ENCODE results near the gene ZMYND8.
A peak's percentile ranks its signal among the peaks of the same experiment; 100 is the strongest.
"Not testable (repeated sequence)": the region's sequence is repeated elsewhere in the genome, so short reads cannot be mapped to it uniquely, and the experiment has no call there.

Gene ZMYND8

DNA sequence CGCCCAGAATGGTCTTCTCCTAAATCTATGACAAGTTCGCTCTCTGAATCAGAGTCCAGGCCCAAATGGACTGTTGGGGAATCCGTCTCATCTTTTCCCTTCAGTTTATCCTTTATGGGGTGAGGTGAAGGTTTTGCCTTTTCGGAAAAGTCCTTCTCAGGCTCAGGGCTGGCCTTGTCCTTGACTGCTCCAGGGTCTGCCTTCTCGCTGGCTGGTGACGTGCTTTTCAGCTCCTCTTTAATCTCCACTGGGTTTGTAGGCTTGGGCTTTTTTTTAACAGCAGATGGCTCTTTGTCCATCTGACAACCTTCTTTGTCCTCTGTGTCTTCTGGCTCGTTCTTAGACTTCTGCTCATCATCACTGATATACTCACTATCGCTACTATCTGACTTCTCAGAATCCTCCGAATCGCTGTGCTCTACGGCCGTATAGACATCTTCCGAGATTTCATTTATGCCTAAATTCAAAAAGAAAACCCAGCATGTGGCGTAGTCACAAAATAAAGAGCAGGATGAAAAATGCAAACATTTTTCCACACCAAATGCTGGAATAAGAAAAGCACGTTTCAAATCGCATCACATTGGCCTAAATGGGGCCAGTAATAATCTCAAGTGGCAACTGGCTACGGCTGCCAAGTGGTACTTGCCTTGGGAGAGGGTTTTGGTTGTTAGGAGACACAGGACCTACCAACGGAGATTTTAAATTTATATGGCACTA lies 110.3 kb downstream of the ZMYND8 start:
- Mint-ChIP-seq H3K9me3 (no peaks in the 10 kb centered on the region), H3K4me1 (ENCODE audit: low read depth) (peaks cover 1% of the 10 kb centered on the region), H3K4me3 (no peak overlapping the region), H3K27me3 (ENCODE audit: low read depth) (no peaks in the 10 kb centered on the region), H3K36me3 (ENCODE audit: low read depth) (peaks cover 30% of the 10 kb centered on the region), H3K27ac (no peak overlapping the region)

DNA sequence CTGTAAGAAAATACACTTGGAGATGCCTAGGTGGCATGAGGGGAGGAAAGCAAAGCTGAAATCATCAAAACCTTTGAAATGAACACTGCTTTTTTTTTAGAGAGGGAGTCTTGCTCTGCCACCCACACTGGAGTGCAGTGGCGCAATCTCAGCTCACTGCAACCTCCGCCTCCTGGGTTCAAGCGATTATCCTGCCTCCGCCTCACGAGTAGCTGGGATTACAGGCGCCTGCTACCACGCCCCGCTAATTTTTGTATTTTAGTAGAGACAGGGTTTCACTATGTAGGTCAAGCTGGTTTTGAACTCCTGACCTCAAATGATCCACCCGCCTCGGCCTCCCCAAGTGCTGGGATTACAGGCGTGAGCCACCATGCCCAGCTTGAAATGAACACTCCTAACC lies 111.3 kb downstream of the ZMYND8 start:
- H3K36me3 Mint-ChIP-seq (ENCODE audit: low read depth): peaks cover 24% of the 10 kb centered on the region

DNA sequence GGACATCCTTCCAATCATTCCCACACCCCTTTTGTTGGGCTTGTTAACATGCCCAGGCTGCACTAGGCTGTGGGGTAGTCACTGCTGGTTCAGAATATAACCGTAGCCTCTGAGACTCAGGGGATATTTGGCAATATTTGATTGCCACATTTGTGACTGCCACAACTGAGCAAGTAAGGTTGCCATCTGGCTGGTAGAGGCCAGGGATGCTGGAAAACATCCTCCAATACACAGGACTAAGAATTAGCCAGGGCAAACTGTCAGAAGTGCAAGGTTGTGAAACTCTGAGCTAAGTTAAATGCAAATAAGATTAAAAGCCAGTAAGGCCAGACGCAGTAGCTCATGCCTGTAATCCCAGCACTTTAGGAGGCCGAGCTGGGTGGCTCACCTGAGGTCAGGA lies 112.0 kb downstream of the ZMYND8 start:
- Mint-ChIP-seq H3K36me3 (ENCODE audit: low read depth) (peaks cover 27% of the 10 kb centered on the region), H3K4me1 (ENCODE audit: low read depth) (no peaks in the 10 kb centered on the region), H3K27ac (no peak overlapping the region), H3K9me3 (no peaks in the 10 kb centered on the region), H3K4me3 (no peak overlapping the region), H3K27me3 (ENCODE audit: low read depth) (no peaks in the 10 kb centered on the region)

More for the DNA sequence above, 111.3 kb downstream of the ZMYND8 start:
- H3K4me1 Mint-ChIP-seq (ENCODE audit: low read depth); H3K4me3 Mint-ChIP-seq; H3K27me3 Mint-ChIP-seq (ENCODE audit: low read depth); H3K27ac Mint-ChIP-seq; H3K9me3 Mint-ChIP-seq: not testable (repeated sequence)

DNA sequence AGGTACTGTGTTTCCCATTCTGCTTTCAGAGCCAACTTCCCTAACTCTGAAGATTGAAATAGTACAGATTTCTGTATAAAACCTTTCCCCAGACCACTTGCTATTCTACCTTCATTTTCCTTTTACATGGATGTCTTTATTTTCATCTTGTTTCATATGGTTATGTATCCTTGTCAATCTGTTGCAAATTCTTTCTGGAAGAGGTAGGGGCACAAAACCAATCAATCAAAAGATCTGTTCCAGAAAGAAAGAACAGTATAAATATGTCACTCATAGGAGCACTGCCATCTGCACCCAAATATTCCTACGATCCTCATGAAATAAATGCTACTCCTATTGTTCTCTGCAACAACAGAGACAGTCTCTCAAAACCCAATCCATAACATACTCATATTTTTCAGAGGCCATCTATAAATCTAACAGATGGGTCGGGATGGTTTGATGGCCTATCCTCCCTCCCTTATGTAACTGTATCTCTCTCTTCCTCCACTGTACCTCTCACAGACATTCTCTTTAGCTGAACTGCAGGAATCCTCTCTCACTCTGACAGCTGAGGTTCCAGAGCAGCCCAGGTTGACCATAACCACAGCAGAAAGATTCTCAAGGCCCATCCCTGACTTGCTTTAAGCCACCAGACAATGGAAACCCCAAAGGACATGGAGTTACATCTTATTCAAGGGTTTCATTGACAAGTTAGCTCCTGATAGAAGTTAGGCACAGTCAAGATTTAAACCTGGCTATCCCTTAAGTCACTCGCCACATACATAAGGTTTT lies 112.8 kb downstream of the ZMYND8 start:
- H3K27me3 Mint-ChIP-seq (ENCODE audit: low read depth): no peaks in the 10 kb centered on the region
- peaks cover 24% of the 10 kb centered on the region for H3K36me3 Mint-ChIP-seq (ENCODE audit: low read depth)
- H3K27ac Mint-ChIP-seq: no peak overlapping the region
- no peaks in the 10 kb centered on the region for H3K9me3 Mint-ChIP-seq
- H3K4me1 Mint-ChIP-seq (ENCODE audit: low read depth): no peaks in the 10 kb centered on the region
- no peak overlapping the region for H3K4me3 Mint-ChIP-seq

DNA sequence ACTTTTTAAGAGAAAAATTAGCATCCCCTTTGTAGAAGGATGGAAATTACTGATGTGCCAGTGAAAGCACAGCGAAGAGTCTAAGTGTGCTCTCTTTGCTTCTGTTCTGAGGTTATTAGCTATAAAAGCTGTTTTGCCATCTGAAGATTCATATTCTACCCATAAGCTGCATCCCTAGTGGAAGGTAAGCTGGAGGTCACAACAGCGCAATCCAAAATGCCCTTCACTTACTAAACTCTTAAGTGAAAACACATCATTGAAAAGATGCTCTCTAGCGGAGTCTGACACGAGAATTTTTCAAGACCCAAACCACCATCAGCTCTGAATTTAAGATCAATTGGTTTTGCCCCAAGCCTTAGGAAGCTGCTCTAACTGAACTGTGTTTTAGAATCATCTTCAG lies 113.5 kb downstream of the ZMYND8 start:
- no peak overlapping the region for H3K27ac Mint-ChIP-seq
- no peaks in the 10 kb centered on the region for H3K4me1 Mint-ChIP-seq (ENCODE audit: low read depth)
- no peaks in the 10 kb centered on the region for H3K27me3 Mint-ChIP-seq (ENCODE audit: low read depth)
- no peaks in the 10 kb centered on the region for H3K9me3 Mint-ChIP-seq
- peaks cover 24% of the 10 kb centered on the region for H3K36me3 Mint-ChIP-seq (ENCODE audit: low read depth)
- no peak overlapping the region for H3K4me3 Mint-ChIP-seq

DNA sequence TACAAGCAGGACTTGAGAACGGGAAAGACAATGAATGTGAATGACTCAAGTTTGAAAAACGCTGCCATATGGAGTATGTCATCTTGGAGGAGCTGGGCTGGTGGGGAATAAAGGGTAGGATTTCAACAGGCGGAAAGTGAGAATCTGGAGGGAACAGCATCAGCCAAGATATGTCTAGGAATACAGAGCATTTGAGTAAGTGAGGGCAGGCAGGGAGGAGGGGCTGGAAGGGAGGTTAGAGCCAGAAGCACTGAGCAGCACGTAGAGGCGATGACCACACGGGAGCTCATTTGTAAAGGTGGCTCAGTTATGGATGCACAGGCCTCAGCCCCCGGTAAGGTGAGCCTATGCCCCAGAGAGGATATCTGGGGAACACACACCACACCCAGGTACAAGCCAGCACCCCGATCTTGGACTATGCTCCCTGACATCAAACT lies 115.1 kb downstream of the ZMYND8 start:
- Mint-ChIP-seq H3K4me3 (no peak overlapping the region), H3K9me3 (no peaks in the 10 kb centered on the region), H3K4me1 (ENCODE audit: low read depth) (no peaks in the 10 kb centered on the region), H3K27me3 (ENCODE audit: low read depth) (no peaks in the 10 kb centered on the region), H3K27ac (no peak overlapping the region), H3K36me3 (ENCODE audit: low read depth) (peaks cover 27% of the 10 kb centered on the region)

DNA sequence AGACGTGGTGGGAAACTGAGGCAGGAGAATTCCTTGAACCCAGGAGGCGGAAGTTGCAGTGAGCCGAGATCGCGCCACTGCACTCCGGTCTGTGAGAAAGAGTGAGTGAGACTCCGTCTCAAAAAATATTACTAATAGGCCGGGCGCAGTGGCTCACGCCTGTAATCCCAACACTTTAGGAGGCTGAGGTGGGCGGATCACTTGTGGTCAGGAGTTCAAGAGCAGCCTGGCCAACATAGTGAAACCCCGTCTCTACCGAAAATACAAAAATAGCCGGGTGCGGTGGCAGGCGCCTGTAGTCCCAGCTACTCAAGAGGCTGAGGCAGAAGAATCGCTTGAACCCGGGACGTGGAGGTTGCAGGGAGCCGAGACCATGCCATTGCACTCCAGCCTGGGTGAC lies 116.4 kb downstream of the ZMYND8 start:
- peaks cover 31% of the 10 kb centered on the region for H3K36me3 Mint-ChIP-seq (ENCODE audit: low read depth)
- H3K4me1 Mint-ChIP-seq (ENCODE audit: low read depth); H3K27me3 Mint-ChIP-seq (ENCODE audit: low read depth); H3K4me3 Mint-ChIP-seq; H3K9me3 Mint-ChIP-seq; H3K27ac Mint-ChIP-seq: not testable (repeated sequence)

DNA sequence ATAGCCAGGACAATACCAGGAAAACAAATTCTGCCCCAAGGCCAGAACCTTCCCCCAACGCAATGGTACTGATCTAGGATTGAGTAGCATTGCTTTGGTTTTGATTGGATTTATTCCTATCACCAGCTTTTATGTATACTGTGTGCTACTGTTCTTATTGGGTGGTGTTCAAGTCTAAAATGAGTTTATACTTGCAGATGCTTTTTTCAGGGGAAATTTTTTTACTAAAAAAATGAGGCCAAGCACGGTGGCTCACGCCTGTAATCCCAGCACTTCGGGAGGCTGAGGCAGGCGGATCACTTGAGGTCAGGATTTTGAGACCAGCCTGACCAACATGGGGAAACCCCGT lies 116.8 kb downstream of the ZMYND8 start:
- Mint-ChIP-seq H3K4me3 (no peak overlapping the region), H3K9me3 (no peaks in the 10 kb centered on the region), H3K27me3 (ENCODE audit: low read depth) (no peaks in the 10 kb centered on the region), H3K36me3 (ENCODE audit: low read depth) (peaks cover 31% of the 10 kb centered on the region), H3K27ac (no peak overlapping the region), H3K4me1 (ENCODE audit: low read depth) (no peaks in the 10 kb centered on the region)

DNA sequence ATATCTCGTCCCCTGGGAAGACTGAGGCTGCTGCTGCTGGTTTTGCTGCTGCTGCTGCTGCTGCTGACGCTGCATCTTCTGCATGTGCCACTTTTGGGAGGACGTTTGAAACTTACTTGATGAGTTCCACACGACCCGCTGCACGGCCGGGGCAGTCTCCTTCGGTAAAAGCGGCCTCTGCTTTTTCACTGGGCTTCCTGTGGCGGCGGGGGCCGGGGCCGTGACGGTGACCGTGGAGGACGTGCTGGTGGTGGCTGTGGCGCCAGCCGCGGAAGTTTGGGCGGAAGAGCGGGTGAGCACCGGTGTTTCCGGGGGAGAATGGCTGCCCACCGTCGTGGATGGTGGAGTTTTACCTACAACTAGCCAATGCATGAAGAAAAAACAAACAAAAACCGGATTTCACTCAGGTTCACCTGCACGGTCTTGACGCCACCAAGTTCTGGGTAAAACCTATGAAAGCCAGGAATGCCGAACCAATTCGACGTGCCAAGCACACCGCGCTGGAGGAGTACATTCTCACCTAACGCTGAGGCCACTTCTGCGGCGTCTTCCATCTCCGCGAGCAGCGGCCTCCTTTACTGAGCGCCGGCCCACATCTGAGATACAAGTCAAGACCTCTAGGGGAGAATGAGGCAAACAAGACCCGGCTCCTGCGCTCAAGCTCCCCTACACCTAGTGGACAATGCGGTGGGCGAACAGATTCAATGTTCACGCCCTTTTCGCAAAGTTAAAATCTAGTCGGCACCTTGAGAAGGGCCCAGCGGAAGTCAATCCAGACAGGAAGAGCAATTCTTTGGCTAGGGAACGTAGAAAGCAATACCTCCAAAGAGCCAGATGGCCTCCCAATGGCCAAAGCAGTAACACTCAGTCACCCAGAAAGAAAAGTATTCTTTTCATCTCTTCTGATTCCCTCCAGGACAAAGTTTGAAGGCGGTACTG lies 117.5 kb downstream of the ZMYND8 start:
- Mint-ChIP-seq H3K27me3 (ENCODE audit: low read depth) (no peaks in the 10 kb centered on the region), H3K9me3 (no peaks in the 10 kb centered on the region), H3K36me3 (ENCODE audit: low read depth) (peaks cover 34% of the 10 kb centered on the region), H3K27ac (no peak overlapping the region), H3K4me1 (ENCODE audit: low read depth) (peaks cover 2% of the 10 kb centered on the region), H3K4me3 (no peak overlapping the region)

DNA sequence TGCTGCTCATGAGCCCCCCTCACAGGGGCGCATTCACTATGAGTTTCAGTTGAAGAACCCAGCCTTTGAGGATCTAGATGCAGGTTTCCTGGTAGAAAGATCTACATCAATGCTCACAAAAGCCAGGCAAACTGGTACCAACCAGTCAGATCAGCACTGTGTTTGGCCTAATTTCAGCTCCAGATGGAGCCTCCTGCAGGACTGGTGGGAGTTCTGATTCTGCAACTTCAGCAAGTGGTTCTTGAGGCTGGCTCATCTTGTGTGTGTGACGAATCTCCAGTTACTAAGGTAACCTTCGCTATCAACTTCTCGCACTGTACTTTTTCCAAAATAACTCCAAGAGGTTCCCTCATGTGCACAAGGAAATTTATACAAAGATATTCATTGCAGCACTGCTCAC lies 118.8 kb downstream of the ZMYND8 start:
- peaks cover 36% of the 10 kb centered on the region for H3K36me3 Mint-ChIP-seq (ENCODE audit: low read depth)
- no peak overlapping the region for H3K4me3 Mint-ChIP-seq

DNA sequence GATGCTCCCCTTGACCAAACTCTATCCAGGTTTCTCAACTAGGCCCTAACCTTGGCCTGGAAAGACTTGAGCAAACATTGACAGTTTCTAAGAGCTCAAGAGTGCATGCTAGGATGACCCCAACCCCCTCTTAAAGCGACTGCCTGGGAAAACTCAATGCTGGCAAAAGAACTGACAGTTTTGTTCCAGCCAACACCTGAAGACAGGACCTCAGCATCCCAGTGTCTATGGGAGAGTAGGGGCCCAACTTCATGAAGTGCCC lies 119.9 kb downstream of the ZMYND8 start:
- Mint-ChIP-seq H3K27me3 (ENCODE audit: low read depth) (no peaks in the 10 kb centered on the region), H3K9me3 (no peaks in the 10 kb centered on the region), H3K4me3 (no peak overlapping the region), H3K36me3 (ENCODE audit: low read depth) (peaks cover 39% of the 10 kb centered on the region), H3K27ac (no peak overlapping the region), H3K4me1 (ENCODE audit: low read depth) (peaks cover 2% of the 10 kb centered on the region)

More for the DNA sequence above, 118.8 kb downstream of the ZMYND8 start:
- Mint-ChIP-seq H3K27ac (no peak overlapping the region), H3K4me1 (ENCODE audit: low read depth) (peaks cover 2% of the 10 kb centered on the region), H3K27me3 (ENCODE audit: low read depth) (no peaks in the 10 kb centered on the region), H3K9me3 (no peaks in the 10 kb centered on the region)

DNA sequence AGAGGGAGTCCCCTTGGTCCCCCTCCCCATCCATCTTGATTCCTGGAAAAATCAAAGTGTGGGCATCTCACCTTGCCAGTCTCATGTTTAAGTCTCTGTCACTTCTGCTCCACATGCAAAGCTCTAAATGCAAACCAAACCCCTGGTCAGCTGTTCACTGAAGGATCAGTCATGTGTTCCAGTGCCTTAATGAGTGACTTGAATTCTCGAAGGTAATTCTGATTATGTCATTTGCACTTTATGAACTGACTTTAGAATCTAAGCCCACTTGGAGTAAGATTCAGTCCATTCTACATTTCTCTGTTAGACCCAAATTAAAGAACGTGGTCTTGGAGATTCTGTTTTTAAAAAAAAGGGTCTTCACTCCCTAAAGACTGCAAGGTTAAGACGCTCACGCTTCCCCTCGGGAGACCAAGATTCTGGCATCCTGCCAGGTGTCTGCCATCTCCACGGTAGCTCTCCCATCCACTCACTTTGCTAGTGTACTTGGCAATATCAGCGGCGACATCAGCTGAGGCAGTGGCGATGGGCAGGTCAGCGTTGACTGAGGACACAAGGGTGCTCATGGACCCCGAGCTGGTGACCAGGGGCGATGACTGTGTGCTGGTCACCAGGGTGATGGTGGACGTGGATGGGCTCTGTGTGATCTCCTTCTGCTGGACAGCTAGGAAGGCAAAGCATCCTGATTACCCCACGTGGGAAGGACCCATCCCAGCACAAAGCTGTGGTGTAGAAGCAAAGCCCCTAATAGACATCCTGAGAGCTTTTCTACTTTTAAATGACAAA lies 120.5 kb downstream of the ZMYND8 start:
- H3K27ac Mint-ChIP-seq: peak overlapping the region; percentile 11
- no peaks in the 10 kb centered on the region for H3K9me3 Mint-ChIP-seq
- peaks cover 42% of the 10 kb centered on the region for H3K36me3 Mint-ChIP-seq (ENCODE audit: low read depth)
- H3K4me3 Mint-ChIP-seq: no peak overlapping the region
- H3K4me1 Mint-ChIP-seq (ENCODE audit: low read depth): peaks cover 2% of the 10 kb centered on the region
- no peaks in the 10 kb centered on the region for H3K27me3 Mint-ChIP-seq (ENCODE audit: low read depth)

DNA sequence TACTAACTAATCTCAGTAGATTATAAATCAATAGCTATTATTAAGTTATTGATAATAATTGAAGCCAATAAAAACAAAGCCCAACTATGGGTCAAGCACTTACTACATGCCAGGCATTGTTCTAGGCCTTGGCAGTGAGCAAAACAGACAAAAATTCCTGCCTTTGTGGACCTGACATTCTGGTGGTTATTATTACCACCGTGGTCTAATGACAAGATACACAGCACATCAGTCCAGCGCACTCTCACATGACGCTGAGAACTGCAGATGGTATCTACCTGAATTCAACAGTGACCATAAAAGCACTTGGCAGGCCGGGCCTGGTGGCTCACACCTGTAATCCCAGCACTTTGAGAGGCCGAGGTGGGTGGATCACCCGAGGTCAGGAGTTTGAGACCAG lies 121.4 kb downstream of the ZMYND8 start:
- Mint-ChIP-seq H3K4me1 (ENCODE audit: low read depth) (peaks cover 2% of the 10 kb centered on the region), H3K4me3 (no peak overlapping the region), H3K9me3 (no peaks in the 10 kb centered on the region), H3K36me3 (ENCODE audit: low read depth) (peaks cover 44% of the 10 kb centered on the region), H3K27me3 (ENCODE audit: low read depth) (no peaks in the 10 kb centered on the region), H3K27ac (no peak overlapping the region)
